Sigmoid colon (tissue), 7 donors: Measurements from ENCODE around the gene ZKSCAN4. TPM values are rescaled to one million over a fixed set of nuclear protein-coding genes. Genes with fewer than 3 reads are reported as not detected.

Source experiments
- DNase-seq: peaks from one replicate; pipeline ENCODE4 v3.0.0-alpha.2; 2019
- H3K27ac ChIP-seq, 4 donors: fragments of 200-600 bp; sonication (generic); one replicate each; pipeline ENCODE4 v1.5.1; 2016 to 2019; ENCODE audit warnings: mild to moderate bottlenecking in 1 of 4
- H3K27me3 ChIP-seq, 3 donors: fragments of 200-600 bp; sonication (generic); one replicate each; pipeline ENCODE4 v1.5.1; 2019; ENCODE audit warnings: mild to moderate bottlenecking in 1 of 3
- H3K36me3 ChIP-seq, 4 donors: fragments of 200-600 bp; sonication (generic); one replicate each; pipeline ENCODE4 v1.5.1; 2016 to 2019
- H3K4me1 ChIP-seq, 4 donors: fragments of 200-600 bp; sonication (generic); one replicate each; pipeline ENCODE4 v1.5.1; 2017 to 2019
- H3K4me3 ChIP-seq, 4 donors: fragments of 200-600 bp; sonication (generic); one replicate each; pipeline ENCODE4 v1.5.1; 2017 to 2019; ENCODE audit warnings: mild to moderate bottlenecking in 2 of 4, moderate library complexity in 1 of 4
- H3K9me3 ChIP-seq, 4 donors: fragments of 200-600 bp in 3 of 4; sonication (generic) in 3 of 4; one replicate each; pipeline versions ENCODE4 v1.5.1 to v1.6.1; 2013 to 2019
- EP300 ChIP-seq, 4 donors: sonication (generic); formaldehyde crosslinking; IDR thresholded peaks; one replicate each; pipeline ENCODE4 v1.6.1; 2017; ENCODE audit warnings: antibody characterized with exemption in 4 of 4
- POLR2A ChIP-seq, 2 donors: fragments of 450-650 bp; IDR thresholded peaks; one replicate each; pipeline ENCODE4 v1.6.1; 2016; ENCODE audit warnings: antibody characterized with exemption in 2 of 2, mild to moderate bottlenecking in 2 of 2, moderate library complexity in 2 of 2
- POLR2AphosphoS5 ChIP-seq, 4 donors: sonication (generic); formaldehyde crosslinking; IDR thresholded peaks; one replicate each; pipeline ENCODE4 v1.6.1; 2017; ENCODE audit warnings: antibody characterized with exemption in 4 of 4
- WGBS, 2 donors: extraction: QIAGEN DNeasy Blood & Tissue Kit; methylation state at CpG; one replicate each; pipeline ENCODE4 v1.1.7; 2013; 5-methylcytosine and 5-hydroxymethylcytosine counted together
- intact Hi-C: fragments of 100-400 bp; cut with DNase I; formaldehyde crosslinking; loops from one replicate; pipeline ENCODE4 v1.15.1; 2023
- polyA plus RNA-seq, 3 donors: library from polyadenylated mRNA; stranded (reverse); fragments of 200-250 nt; gene quantifications; one replicate each; pipeline ENCODE4 v1.2.3, GENCODE V29; 2013
- total RNA-seq, 4 donors: library from RNA; depleted of rRNA; stranded (reverse); fragments of >200 nt; gene quantifications; one replicate each; pipeline ENCODE4 v1.1.0, GENCODE V29; 2016
- TF ChIP-seq, protein P1 (sequence below), 4 experiments: fragments of 450-650 bp in 3 of 4; fragments of 200-600 bp in 1 of 4; IDR thresholded peaks; one replicate each; pipeline ENCODE4 v1.5.1; 2016 to 2019; ENCODE audit warnings: antibody characterized with exemption in 4 of 4, mild to moderate bottlenecking in 3 of 4, moderate library complexity in 2 of 4
- donor health status: healthy with polysubstance abuse.
- donor health status: Bipolar disorder and iron deficiency.
- donor health status: healthy.

ZKSCAN4 gene
- total and polyA plus RNA-seq, 7 donors: 1.5 to 6.1 (median 3.1) TPM

DNA sequence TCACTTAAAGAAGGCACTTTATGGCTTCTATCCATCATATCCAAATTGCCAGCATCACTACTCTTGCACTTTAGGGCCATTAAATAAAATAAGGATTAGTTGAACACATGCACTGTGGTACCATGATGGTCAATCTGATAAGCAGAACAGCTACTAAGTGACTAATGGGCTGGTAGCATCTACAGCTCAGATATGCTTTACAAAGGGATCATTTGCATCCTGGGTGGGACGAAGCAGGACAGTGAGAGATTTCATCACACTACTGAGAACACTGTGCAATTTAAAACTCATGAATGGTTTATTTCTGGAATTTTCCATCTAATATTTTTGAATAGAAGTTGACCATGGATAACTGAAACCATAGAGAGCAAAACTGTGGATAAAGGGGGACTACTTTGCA is 52.0 kb downstream of the ZKSCAN4 start:
- no peak for TF ChIP-seq EP300 (IDR thresholded peaks at IDR 0.05)
- TF ChIP-seq, protein P1, sequence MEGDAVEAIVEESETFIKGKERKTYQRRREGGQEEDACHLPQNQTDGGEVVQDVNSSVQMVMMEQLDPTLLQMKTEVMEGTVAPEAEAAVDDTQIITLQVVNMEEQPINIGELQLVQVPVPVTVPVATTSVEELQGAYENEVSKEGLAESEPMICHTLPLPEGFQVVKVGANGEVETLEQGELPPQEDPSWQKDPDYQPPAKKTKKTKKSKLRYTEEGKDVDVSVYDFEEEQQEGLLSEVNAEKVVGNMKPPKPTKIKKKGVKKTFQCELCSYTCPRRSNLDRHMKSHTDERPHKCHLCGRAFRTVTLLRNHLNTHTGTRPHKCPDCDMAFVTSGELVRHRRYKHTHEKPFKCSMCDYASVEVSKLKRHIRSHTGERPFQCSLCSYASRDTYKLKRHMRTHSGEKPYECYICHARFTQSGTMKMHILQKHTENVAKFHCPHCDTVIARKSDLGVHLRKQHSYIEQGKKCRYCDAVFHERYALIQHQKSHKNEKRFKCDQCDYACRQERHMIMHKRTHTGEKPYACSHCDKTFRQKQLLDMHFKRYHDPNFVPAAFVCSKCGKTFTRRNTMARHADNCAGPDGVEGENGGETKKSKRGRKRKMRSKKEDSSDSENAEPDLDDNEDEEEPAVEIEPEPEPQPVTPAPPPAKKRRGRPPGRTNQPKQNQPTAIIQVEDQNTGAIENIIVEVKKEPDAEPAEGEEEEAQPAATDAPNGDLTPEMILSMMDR (IDR thresholded peaks at IDR 0.05): no peak
- no peak for TF ChIP-seq POLR2A (IDR thresholded peaks at IDR 0.05)
- no peak for TF ChIP-seq POLR2AphosphoS5 (IDR thresholded peaks at IDR 0.05)
- Histone ChIP-seq H3K4me3 (no peak overlapping the region), H3K9me3 (peaks cover 0 to 17% (median 4%) of the 10 kb centered on the region in 4 donors), H3K27me3 (peaks cover 0 to 7% (median 0%) of the 10 kb centered on the region in 3 donors), H3K4me1 (no peaks in the 10 kb centered on the region), H3K36me3 (no peaks in the 10 kb centered on the region), H3K27ac (no peak overlapping the region)
- intact Hi-C loops: no loop called here
- DNase-seq: no peak
- WGBS, 2 donors: 73 to 87% methylated on average over 1 of the region's 1 CpG

Other genes with a start within 250 kb of the ZKSCAN4 start
- gene ZNF165, start 171.7 kb downstream of the ZKSCAN4 start, total RNA-seq: 1 to 10 TPM in 2 of 4 donors, under 1 TPM in 2; 0.28 to 1.8 (median 1.0) TPM
- gene ZNF165, start 171.7 kb downstream of the ZKSCAN4 start, polyA plus RNA-seq: 1 to 10 TPM; 3.0 to 4.1 (median 3.0) TPM
- gene ZSCAN16, start 127.7 kb downstream of the ZKSCAN4 start, total RNA-seq: 1 to 10 TPM; 1.4 to 7.5 (median 6.8) TPM
- 1 to 10 TPM; 7.8 to 8.3 (median 8.1) TPM for gene ZSCAN16, start 127.7 kb downstream of the ZKSCAN4 start, polyA plus RNA-seq
- gene ZKSCAN8, start 110.4 kb downstream of the ZKSCAN4 start, total RNA-seq: 10 to 100 TPM; 20.7 to 24.9 (median 22.6) TPM
- gene ZKSCAN8, start 110.4 kb downstream of the ZKSCAN4 start, polyA plus RNA-seq: 1 to 10 TPM; 1.6 to 4.7 (median 1.8) TPM
- gene ZSCAN9, start 27.0 kb downstream of the ZKSCAN4 start, total RNA-seq: 10 to 100 TPM; 14.0 to 15.1 (median 14.8) TPM
- 1 to 10 TPM; 1.8 to 6.2 (median 3.6) TPM for gene ZSCAN9, start 27.0 kb downstream of the ZKSCAN4 start, polyA plus RNA-seq
- 1 to 10 TPM; 2.6 to 7.5 (median 3.8) TPM for gene NKAPL, start 7.0 kb upstream of the ZKSCAN4 start, total RNA-seq
- gene NKAPL, start 7.0 kb upstream of the ZKSCAN4 start, polyA plus RNA-seq: under 1 TPM in 2 of 3 donors, not detected in 1; 0.55 to 0.60 TPM
- gene ZSCAN26, start 14.9 kb upstream of the ZKSCAN4 start, total RNA-seq: 10 to 100 TPM; 25.5 to 29.4 (median 27.6) TPM
- 1 to 10 TPM; 2.8 to 6.3 (median 6.0) TPM for gene ZSCAN26, start 14.9 kb upstream of the ZKSCAN4 start, polyA plus RNA-seq
- 10 to 100 TPM in 2 of 4 donors, 1 to 10 TPM in 2; 5.4 to 11.4 (median 9.2) TPM for gene PGBD1, start 29.3 kb upstream of the ZKSCAN4 start, total RNA-seq
- gene PGBD1, start 29.3 kb upstream of the ZKSCAN4 start, polyA plus RNA-seq: 1 to 10 TPM in 2 of 3 donors, under 1 TPM in 1; 0.92 to 1.3 (median 1.2) TPM
- 10 to 100 TPM; 22.8 to 41.7 (median 30.8) TPM for gene ZSCAN31, start 83.9 kb upstream of the ZKSCAN4 start, total RNA-seq
- gene ZSCAN31, start 83.9 kb upstream of the ZKSCAN4 start, polyA plus RNA-seq: 1 to 10 TPM; 3.6 to 8.8 (median 7.8) TPM
- gene ZKSCAN3, start 97.7 kb upstream of the ZKSCAN4 start, total RNA-seq: 1 to 10 TPM; 5.4 to 9.1 (median 5.8) TPM
- 1 to 10 TPM in 2 of 3 donors, under 1 TPM in 1; 0.92 to 1.8 (median 1.2) TPM for gene ZKSCAN3, start 97.7 kb upstream of the ZKSCAN4 start, polyA plus RNA-seq
- gene ZSCAN12, start 147.5 kb upstream of the ZKSCAN4 start, total RNA-seq: 1 to 10 TPM; 6.1 to 7.5 (median 6.8) TPM
- 1 to 10 TPM; 1.4 to 2.8 (median 2.4) TPM for gene ZSCAN12, start 147.5 kb upstream of the ZKSCAN4 start, polyA plus RNA-seq
- 1 to 10 TPM; 1.8 to 3.9 (median 2.5) TPM for gene ZSCAN23, start 191.2 kb upstream of the ZKSCAN4 start, total RNA-seq
- gene ZSCAN23, start 191.2 kb upstream of the ZKSCAN4 start, polyA plus RNA-seq: 1 to 10 TPM in 1 of 3 donors, under 1 TPM in 1, not detected in 1; 0.79 to 4.2 TPM